SK-N-SH treated with all-trans-retinoic acid at 6 μM for 48 hours (cell line): Measurements from ENCODE around the gene SULT1C4.

Source experiments
- ATAC-seq: fragments of 200-7000 bp; cut with Tn5 transposase; 3 replicates; pipeline ENCODE4 v1.9.1; 2020; ENCODE audit warnings: mild to moderate bottlenecking, moderate library complexity
- ARNTL ChIP-seq: fragments of 450-650 bp; formaldehyde crosslinking; IDR thresholded peaks from 2 replicates; pipeline ENCODE4 v1.5.0; 2020; ENCODE audit warnings: low read depth, mild to moderate bottlenecking, moderate library complexity, borderline replicate concordance
- BACH2 ChIP-seq: fragments of 250-450 bp; sonication (Bioruptor Pico); IDR thresholded peaks from 2 replicates; pipeline ENCODE4 v1.9.0; 2021; ENCODE audit warnings: mild to moderate bottlenecking, borderline replicate concordance
- CSDC2 ChIP-seq: fragments of 250-450 bp; sonication (Bioruptor Pico); IDR thresholded peaks from 2 replicates; pipeline ENCODE4 v1.5.0; 2020; ENCODE audit warnings: mild to moderate bottlenecking, moderate library complexity
- CSRNP3 ChIP-seq: fragments of 250-450 bp; sonication (Bioruptor Pico); IDR thresholded peaks from 2 replicates; pipeline ENCODE4 v1.5.1; 2021; ENCODE audit warnings: mild to moderate bottlenecking, moderate library complexity
- ESRRG ChIP-seq: fragments of 250-450 bp; sonication (Bioruptor Pico); IDR thresholded peaks from 2 replicates; pipeline ENCODE4 v1.6.1; 2021; ENCODE audit warnings: mild to moderate bottlenecking
- GLIS3 ChIP-seq: fragments of 250-450 bp; sonication (Bioruptor Pico); IDR thresholded peaks from 2 replicates; pipeline ENCODE4 v1.5.0; 2020; ENCODE audit warnings: mild to moderate bottlenecking, moderate library complexity
- OSR1 ChIP-seq: fragments of 250-450 bp; sonication (Bioruptor Pico); IDR thresholded peaks from 2 replicates; pipeline ENCODE4 v1.8.0; 2022; ENCODE audit warnings: moderate library complexity, mild to moderate bottlenecking, inconsistent platforms
- PATZ1 ChIP-seq: fragments of 250-450 bp; sonication (Bioruptor Pico); IDR thresholded peaks from 2 replicates; pipeline ENCODE4 v1.8.0; 2020; ENCODE audit warnings: mild to moderate bottlenecking, moderate library complexity, borderline replicate concordance
- POU6F1 ChIP-seq: fragments of 250-450 bp; sonication (Bioruptor Pico); IDR thresholded peaks from 2 replicates; pipeline ENCODE4 v1.8.0; 2021; ENCODE audit warnings: low read depth, mild to moderate bottlenecking, moderate library complexity, borderline replicate concordance
- RARB ChIP-seq: fragments of 250-450 bp; sonication (Bioruptor Pico); IDR thresholded peaks from 2 replicates; pipeline ENCODE4 v1.8.0; 2021; ENCODE audit warnings: mild to moderate bottlenecking, moderate library complexity
- SNAI2 ChIP-seq: fragments of 250-450 bp; sonication (Bioruptor Pico); IDR thresholded peaks from 2 replicates; pipeline ENCODE4 v1.5.0; 2020; ENCODE audit warnings: mild to moderate bottlenecking, moderate library complexity
- TCF4 ChIP-seq: fragments of 250-450 bp; sonication (Bioruptor Pico); IDR thresholded peaks from 2 replicates; pipeline ENCODE4 v1.8.0; 2021; ENCODE audit warnings: mild to moderate bottlenecking, moderate library complexity, borderline replicate concordance
- TOX ChIP-seq: fragments of 250-450 bp; sonication (Bioruptor Pico); IDR thresholded peaks from 2 replicates; pipeline ENCODE4 v1.8.0; 2021; ENCODE audit warnings: mild to moderate bottlenecking, moderate library complexity, borderline replicate concordance
- TSHZ2 ChIP-seq: fragments of 250-450 bp; sonication (Bioruptor Pico); IDR thresholded peaks from 2 replicates; pipeline ENCODE4 v1.5.0; 2020; ENCODE audit warnings: mild to moderate bottlenecking, moderate library complexity
- ZC3H10 ChIP-seq: fragments of 250-450 bp; sonication (Bioruptor Pico); IDR thresholded peaks from 2 replicates; pipeline ENCODE4 v1.5.1; 2021; ENCODE audit warnings: mild to moderate bottlenecking, moderate library complexity
- ZFP3 ChIP-seq: fragments of 250-450 bp; sonication (Bioruptor Pico); IDR thresholded peaks from 2 replicates; pipeline ENCODE4 v1.5.0; 2020; ENCODE audit warnings: mild to moderate bottlenecking, moderate library complexity
- ZFP30 ChIP-seq: fragments of 450-650 bp; formaldehyde crosslinking; IDR thresholded peaks from 2 replicates; pipeline ENCODE4 v1.5.0; 2022; ENCODE audit warnings: mild to moderate bottlenecking, moderate library complexity
- ZNF565 ChIP-seq: fragments of 450-650 bp; formaldehyde crosslinking; conservative IDR thresholded peaks from 2 replicates; pipeline ENCODE4 v1.5.0; 2020; ENCODE audit warnings: low read depth, mild to moderate bottlenecking, moderate library complexity
- ZNF70 ChIP-seq: fragments of 450-650 bp; formaldehyde crosslinking; IDR thresholded peaks from 2 replicates; pipeline ENCODE4 v1.5.0; 2020; ENCODE audit warnings: mild to moderate bottlenecking, moderate library complexity
- ZNF8 ChIP-seq: fragments of 450-650 bp; formaldehyde crosslinking; IDR thresholded peaks from 2 replicates; pipeline ENCODE4 v1.5.0; 2020; ENCODE audit warnings: mild to moderate bottlenecking, moderate library complexity
- TF ChIP-seq, protein P1 (sequence below): fragments of 250-450 bp; sonication (Bioruptor Pico); IDR thresholded peaks from 2 replicates; pipeline ENCODE4 v1.5.1; 2020; ENCODE audit warnings: low read depth, mild to moderate bottlenecking, moderate library complexity

Gene SULT1C4

GRCh38 chr2:108377815-108378630 lies at the start of gene SULT1C4:
TSS of gene SULT1C4 (plus strand) at chr2:108377954. CDS start at chr2:108378338, 384 bp downstream.
- no peak for TF ChIP-seq OSR1 (CRISPR knock-in tag)
- TF ChIP-seq CSDC2 (CRISPR knock-in tag) = no peak
- TF ChIP-seq CSRNP3 (CRISPR knock-in tag) = no peak
- TF ChIP-seq RARB (CRISPR knock-in tag) = no peak
- TF ChIP-seq ARNTL = no peak
- no peak for TF ChIP-seq ZNF8 (CRISPR knock-in tag)
- TF ChIP-seq, protein P1, sequence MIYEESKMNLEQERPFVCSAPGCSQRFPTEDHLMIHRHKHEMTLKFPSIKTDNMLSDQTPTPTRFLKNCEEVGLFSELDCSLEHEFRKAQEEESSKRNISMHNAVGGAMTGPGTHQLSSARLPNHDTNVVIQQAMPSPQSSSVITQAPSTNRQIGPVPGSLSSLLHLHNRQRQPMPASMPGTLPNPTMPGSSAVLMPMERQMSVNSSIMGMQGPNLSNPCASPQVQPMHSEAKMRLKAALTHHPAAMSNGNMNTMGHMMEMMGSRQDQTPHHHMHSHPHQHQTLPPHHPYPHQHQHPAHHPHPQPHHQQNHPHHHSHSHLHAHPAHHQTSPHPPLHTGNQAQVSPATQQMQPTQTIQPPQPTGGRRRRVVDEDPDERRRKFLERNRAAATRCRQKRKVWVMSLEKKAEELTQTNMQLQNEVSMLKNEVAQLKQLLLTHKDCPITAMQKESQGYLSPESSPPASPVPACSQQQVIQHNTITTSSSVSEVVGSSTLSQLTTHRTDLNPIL = no peak
- no peak for TF ChIP-seq GLIS3 (CRISPR knock-in tag)
- TF ChIP-seq ZNF565 (CRISPR knock-in tag) = no peak
- TF ChIP-seq BACH2 = no peak
- TF ChIP-seq, all 23 proteins: peak for 0
- ATAC-seq = peak; percentile 70

- ATAC-seq = no peak
- TF ChIP-seq ZC3H10 (CRISPR knock-in tag) (no peak), ESRRG (CRISPR knock-in tag) (no peak), TSHZ2 (no peak), BACH2 (no peak), ZNF70 (CRISPR knock-in tag) (no peak), ZNF565 (CRISPR knock-in tag) (no peak), ZNF8 (CRISPR knock-in tag) (no peak), OSR1 (CRISPR knock-in tag) (no peak), CSRNP3 (CRISPR knock-in tag) (no peak), GLIS3 (CRISPR knock-in tag) (no peak), ZFP30 (no peak), TOX (CRISPR knock-in tag) (no peak), POU6F1 (CRISPR knock-in tag) (no peak), SNAI2 (CRISPR knock-in tag) (no peak), ZFP3 (CRISPR knock-in tag) (no peak), TCF4 (CRISPR knock-in tag) (no peak), CSDC2 (CRISPR knock-in tag) (no peak), PATZ1 (no peak)
- TF ChIP-seq, protein P1 = no peak
These were observed 48.0 kb upstream of the SULT1C4 start for GRCh38 chr2:108329771-108330170.
